Keratinocyte (primary cell): Measurements from ENCODE around the gene MRPS27.

Source experiments
- CTCF ChIP-seq, 3 experiments: IDR thresholded peaks in 1 of 3; conservative IDR thresholded peaks in 1 of 3; optimal IDR thresholded peaks in 1 of 3; 2 replicates in 2 of 3; 3 replicates in 1 of 3; pipeline versions ENCODE3 to v1.5.1; 2011; ENCODE audit warnings: low read length in 3 of 3, mild to moderate bottlenecking in 3 of 3, moderate library complexity in 2 of 3, control low read depth in 1 of 3, inconsistent platforms in 1 of 3; ENCODE audit not compliant: insufficient read depth in 2 of 3; ENCODE audit errors: extremely low read depth in 1 of 3
- EZH2 ChIP-seq: IDR thresholded peaks from one replicate; pipeline ENCODE4 v1.6.1; 2012; ENCODE audit warnings: inconsistent platforms, mild to moderate bottlenecking, low read length, moderate library complexity

- TF ChIP-seq CTCF (optimal IDR thresholded peaks at IDR 0.05 in 1 of 3, IDR thresholded peaks at IDR 0.05 in 1 of 3, conservative IDR thresholded peaks at IDR 0.05 in 1 of 3; ENCODE audit: extremely low read depth in 1 of 3, insufficient read depth in 2 of 3, low read length in 3 of 3), result no peak
- TF ChIP-seq EZH2, result no peak
These were observed 68.0 kb downstream of the MRPS27 start for GRCh38 chr5:72252008-72252407.
